ENCODE results near the gene ST3GAL3. TPM values are rescaled to one million over a fixed set of nuclear protein-coding genes. Genes with fewer than 3 reads are reported as not detected.
A peak's percentile ranks its signal among the peaks of the same experiment; 100 is the strongest.

The ST3GAL3 gene
- total RNA-seq, 1 donor from 2014 or later = 34.3 TPM

DNA sequence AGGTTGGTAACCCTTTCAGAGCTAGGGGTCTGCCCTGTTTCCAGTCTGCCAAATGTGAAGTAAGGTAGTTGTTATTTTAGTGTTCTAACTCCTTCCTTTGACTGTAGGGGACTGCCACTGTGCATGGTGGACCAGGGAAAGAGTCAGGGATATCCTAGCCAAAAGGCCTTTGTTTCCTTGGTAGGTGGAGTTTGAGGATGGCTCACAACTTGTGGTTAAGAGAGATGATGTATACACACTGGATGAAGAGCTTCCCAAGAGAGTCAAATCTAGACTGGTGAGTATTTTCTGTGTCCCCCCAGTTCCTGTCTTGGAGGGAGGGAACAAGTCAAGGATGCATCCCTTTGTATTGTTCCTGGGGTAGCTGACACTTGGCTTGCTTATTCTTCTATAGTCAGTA lies 3.5 kb upstream of the ST3GAL3 start:
- Histone ChIP-seq H3K9me3 (no peaks in the 10 kb centered on the region), H3K27ac (no peak overlapping the region), H3K27me3 (no peaks in the 10 kb centered on the region), H3K4me3 (no peak overlapping the region), H3K4me1 (peaks cover 0 to 9% of the 10 kb centered on the region in 2 donors), H3K36me3 (peaks cover 55 to 61% of the 10 kb centered on the region in 2 donors)
- no peak for TF ChIP-seq CTCF (IDR thresholded peaks at IDR 0.05)
- no peak for DNase-seq (ENCODE audit: low spot score in 2 of 2)
- intact Hi-C loops (cut with DNase I) = no loop called here

- Histone ChIP-seq H3K4me3 (no peak overlapping the region), H3K4me1 (peaks cover 0 to 9% of the 10 kb centered on the region in 2 donors), H3K36me3 (peaks cover 45 to 51% of the 10 kb centered on the region in 2 donors), H3K27me3 (no peaks in the 10 kb centered on the region), H3K27ac (no peak overlapping the region), H3K9me3 (no peaks in the 10 kb centered on the region)
- intact Hi-C loops (cut with DNase I) = loop anchor here (5.0 kb wide), 4 partner anchors 173 to 967 kb away; partner anchors contain the start of genes ARMH1, ATP6V0B, DPH2 and HYI
- TF ChIP-seq CTCF (IDR thresholded peaks at IDR 0.05) = no peak
- no peak for DNase-seq (ENCODE audit: low spot score in 2 of 2)
Measured at GRCh38 chr1:43704838-43705237, 2.5 kb upstream of the ST3GAL3 start.

- TF ChIP-seq CTCF (IDR thresholded peaks at IDR 0.05) = no peak
- Histone ChIP-seq H3K4me1 (peaks cover 0 to 9% of the 10 kb centered on the region in 2 donors), H3K4me3 (no peak overlapping the region), H3K9me3 (no peaks in the 10 kb centered on the region), H3K27me3 (no peaks in the 10 kb centered on the region), H3K27ac (no peak overlapping the region), H3K36me3 (peaks cover 40 to 46% of the 10 kb centered on the region in 2 donors)
- intact Hi-C loops (cut with DNase I) = loop anchor here (5.0 kb wide), 4 partner anchors 173 to 967 kb away; partner anchors contain the start of genes ARMH1, ATP6V0B, DPH2 and HYI
- no peak for DNase-seq (ENCODE audit: low spot score in 2 of 2)
Measured at GRCh38 chr1:43705334-43705733, 2.0 kb upstream of the ST3GAL3 start.

- intact Hi-C loops (cut with DNase I) = loop anchor here (2.0 to 5.0 kb wide), 5 partner anchors 55 to 966 kb away; partner anchors contain the start of genes ARMH1, ATP6V0B, DPH2 and HYI
- Histone ChIP-seq H3K4me1 (peaks cover 0 to 9% of the 10 kb centered on the region in 2 donors), H3K9me3 (no peaks in the 10 kb centered on the region), H3K27ac (no peak overlapping the region), H3K27me3 (no peaks in the 10 kb centered on the region), H3K36me3 (peaks cover 32 to 39% of the 10 kb centered on the region in 2 donors), H3K4me3 (peak overlapping the region in 1 of 2 donors; percentile 97)
- TF ChIP-seq CTCF (IDR thresholded peaks at IDR 0.05) = no peak
- DNase-seq (ENCODE audit: low spot score in 2 of 2) = no peak
Measured at GRCh38 chr1:43705982-43706597, 1.2 kb upstream of the ST3GAL3 start.

- peaks cover 26 to 33% of the 10 kb centered on the region in 2 donors for H3K36me3 ChIP-seq
- peak overlapping the region; percentile 96 to 97 for H3K4me3 ChIP-seq
- peak overlapping the region in 1 of 2 donors; percentile 70 for H3K27ac ChIP-seq
- no peak for TF ChIP-seq CTCF (IDR thresholded peaks at IDR 0.05)
- H3K27me3 ChIP-seq = no peaks in the 10 kb centered on the region
- H3K4me1 ChIP-seq = peaks cover 0 to 9% of the 10 kb centered on the region in 2 donors
- intact Hi-C loops (cut with DNase I) = loop anchor here (2.0 to 5.0 kb wide), 5 partner anchors 56 to 966 kb away; partner anchors contain the start of genes ARMH1, ATP6V0B, DPH2 and HYI
- DNase-seq (ENCODE audit: low spot score in 2 of 2) = no peak
- no peaks in the 10 kb centered on the region for H3K9me3 ChIP-seq
Measured at GRCh38 chr1:43706598-43707189, 642 bp upstream of the ST3GAL3 start.

All from ascending aorta (tissue), 2 donors.